Activated CD4-positive, alpha-beta T cell treated with anti-CD3 and anti-CD28 coated beads, Interleukin-10, Interleukin-2, amounts not matched to agents 100 ng/mL and 50 ng/mL, durations not matched to agents 16 hours and 8 hours (primary cell): Measurements from ENCODE around the gene JAK3.

Source experiments
- DNase-seq: peaks from one replicate; pipeline ENCODE4 v3.0.0-alpha.2; 2020

The JAK3 gene

GRCh38 chr19:17775991-17776803, 71.6 kb downstream of the JAK3 start:
- no peak for DNase-seq

DNA sequence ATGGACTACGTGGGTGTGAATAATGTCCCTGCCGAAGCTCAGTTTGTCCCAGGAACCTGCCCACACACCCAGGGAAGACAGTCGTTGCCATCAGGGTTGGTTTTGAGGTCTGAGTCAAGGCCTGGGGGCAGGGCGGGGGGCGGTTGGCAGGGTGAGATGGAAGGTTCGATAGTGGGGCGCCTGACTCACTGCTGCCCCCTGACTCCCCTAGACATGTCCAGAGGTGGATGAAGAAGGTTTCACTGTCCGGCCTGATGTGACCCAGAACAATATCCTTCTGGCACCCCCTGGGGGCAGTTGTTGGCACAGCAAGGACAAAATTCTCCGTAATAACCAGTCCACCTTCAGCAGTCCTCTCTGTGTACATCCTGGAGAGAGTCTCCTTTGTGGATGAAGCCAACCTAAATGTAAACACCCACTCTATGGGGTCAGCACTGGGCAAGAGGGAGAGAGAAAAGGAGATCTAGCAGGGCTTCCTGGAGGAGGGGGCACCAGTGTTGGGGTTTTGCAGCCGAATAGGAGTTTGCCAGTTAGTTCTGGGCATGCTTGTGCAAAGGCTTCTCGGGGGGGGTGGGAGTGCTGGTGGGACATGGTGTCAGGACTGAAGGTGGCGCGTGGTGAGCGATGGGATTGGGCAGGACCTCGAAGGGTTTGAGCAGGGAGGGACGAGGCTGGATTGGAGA, 72.4 kb downstream of the JAK3 start:
- DNase-seq: peak; percentile 45
